ENCODE measurements around the gene CTDSPL2.
"Not testable (repeated sequence)": the region's sequence is repeated elsewhere in the genome, so short reads cannot be mapped to it uniquely, and the experiment has no call there.

Gene CTDSPL2

GRCh38 chr15:44426975-44427755 lies at the start of gene CTDSPL2:
Gene CTDSPL2, plus strand, starts transcription at chr15:44427629. Its CDS starts 31,386 bp downstream, at chr15:44459015.
- DNase-seq = peak; percentile 92

DNA sequence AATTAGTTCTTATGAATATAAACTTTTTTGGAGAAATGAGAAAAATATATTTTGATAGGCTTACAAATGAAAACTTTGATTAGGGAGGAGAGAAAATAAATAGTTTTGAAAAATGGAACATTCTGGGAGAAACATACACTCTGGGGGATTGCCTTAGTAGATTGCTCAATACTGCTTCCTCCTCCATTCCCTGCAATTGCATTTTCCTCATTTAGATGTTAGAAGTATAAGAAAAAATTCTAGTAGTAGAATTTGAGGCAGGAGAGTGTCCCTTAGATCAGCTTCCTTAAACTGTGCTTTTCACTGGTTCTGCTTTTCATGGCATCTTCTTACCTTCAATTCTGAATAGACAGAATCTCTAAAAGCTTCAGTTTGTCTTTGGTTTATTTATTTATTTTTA lies 46.2 kb upstream of the CTDSPL2 start:
- no peak for DNase-seq

- DNase-seq = no peak
Observed at GRCh38 chr15:44385344-44385942, 42.0 kb upstream of the CTDSPL2 start.

GRCh38 chr15:44394062-44394461 lies 33.4 kb upstream of the CTDSPL2 start:
- no peak for DNase-seq

- no peak for DNase-seq
Observed at GRCh38 chr15:44394562-44394961, 32.9 kb upstream of the CTDSPL2 start.

DNA sequence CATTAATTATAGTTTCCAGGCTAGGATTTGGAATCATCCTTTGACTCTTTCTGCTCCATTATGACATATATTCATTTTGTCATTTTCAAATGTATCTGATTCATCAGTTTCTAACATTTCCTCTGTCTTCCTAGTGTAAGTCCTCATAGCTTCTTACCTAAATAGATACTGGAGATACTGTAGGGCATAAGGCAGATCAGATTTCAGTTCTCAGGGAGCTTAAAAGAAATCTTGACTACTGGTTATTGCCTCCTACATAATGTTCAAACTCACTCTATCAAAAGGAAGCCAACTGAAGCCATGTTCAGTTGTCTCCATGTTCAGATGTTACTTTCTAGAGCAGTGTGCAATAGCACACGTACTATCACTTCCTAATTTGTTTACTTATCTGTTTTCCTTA lies 29.6 kb upstream of the CTDSPL2 start:
- no peak for DNase-seq

DNA sequence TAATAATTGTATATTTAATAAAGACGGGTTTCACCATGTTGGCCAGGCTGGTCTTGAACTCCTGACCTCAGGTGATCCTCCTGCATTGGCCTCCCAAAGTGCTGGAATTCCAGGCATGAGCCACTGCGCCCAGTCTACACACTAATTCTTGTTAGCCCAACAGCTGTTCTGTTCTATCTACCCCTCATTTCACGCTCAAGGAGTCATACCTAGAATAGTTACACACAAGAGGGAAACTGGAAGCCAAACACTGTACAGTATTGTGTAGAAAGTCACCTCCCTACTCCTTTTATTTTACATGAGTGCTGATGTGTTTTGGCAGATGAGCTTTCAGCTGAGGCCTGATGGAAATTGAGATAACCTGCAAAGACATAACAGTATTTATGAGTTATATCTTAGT lies 13.4 kb upstream of the CTDSPL2 start:
- no peak for DNase-seq

DNA sequence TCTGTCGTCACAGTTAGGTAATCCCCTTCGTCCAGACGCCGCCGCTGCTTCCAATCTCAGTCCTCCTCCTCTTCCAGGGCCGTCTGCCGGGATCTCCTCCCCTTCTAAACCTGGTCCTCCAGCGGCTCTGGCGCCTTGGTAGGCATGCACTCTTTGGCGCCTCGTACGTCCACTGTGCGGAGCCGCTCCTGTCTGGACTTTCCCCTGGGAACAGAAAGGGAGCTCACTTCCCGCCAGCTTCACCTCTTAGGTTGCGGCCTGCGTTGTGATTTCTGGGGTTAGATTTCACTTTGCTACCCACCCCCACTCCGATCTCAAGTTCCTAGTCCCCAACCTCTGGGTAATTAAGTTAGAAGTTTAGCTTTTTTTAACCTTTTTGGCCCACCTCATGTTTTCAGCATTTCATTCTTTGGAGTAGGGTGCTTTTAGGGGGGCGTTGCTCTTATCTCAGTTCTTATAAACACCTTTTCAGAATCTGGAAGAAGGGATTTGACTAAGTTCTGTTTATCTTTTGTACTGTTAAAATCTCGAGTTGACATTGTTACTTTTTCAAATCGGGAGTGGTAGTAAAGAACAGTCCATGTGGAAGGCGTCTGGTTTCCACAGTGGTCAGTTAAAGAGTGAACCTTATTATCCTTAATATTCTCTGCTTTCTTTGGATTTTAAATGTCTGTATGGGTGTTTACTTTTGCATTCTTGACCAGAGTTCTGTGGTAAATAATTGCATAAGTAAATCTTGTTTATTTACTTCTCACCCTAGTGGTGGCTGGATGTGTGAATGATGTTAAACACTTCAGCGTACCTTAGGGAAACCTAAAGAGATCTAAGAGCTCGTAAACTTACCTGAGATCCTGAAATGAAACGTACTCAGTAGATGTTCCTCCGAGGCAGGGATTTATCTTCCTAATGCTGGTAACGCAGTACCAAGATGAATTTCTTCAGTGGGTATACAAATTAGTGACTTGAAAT lies 611 bp downstream of the CTDSPL2 start:
- no peak for DNase-seq

DNA sequence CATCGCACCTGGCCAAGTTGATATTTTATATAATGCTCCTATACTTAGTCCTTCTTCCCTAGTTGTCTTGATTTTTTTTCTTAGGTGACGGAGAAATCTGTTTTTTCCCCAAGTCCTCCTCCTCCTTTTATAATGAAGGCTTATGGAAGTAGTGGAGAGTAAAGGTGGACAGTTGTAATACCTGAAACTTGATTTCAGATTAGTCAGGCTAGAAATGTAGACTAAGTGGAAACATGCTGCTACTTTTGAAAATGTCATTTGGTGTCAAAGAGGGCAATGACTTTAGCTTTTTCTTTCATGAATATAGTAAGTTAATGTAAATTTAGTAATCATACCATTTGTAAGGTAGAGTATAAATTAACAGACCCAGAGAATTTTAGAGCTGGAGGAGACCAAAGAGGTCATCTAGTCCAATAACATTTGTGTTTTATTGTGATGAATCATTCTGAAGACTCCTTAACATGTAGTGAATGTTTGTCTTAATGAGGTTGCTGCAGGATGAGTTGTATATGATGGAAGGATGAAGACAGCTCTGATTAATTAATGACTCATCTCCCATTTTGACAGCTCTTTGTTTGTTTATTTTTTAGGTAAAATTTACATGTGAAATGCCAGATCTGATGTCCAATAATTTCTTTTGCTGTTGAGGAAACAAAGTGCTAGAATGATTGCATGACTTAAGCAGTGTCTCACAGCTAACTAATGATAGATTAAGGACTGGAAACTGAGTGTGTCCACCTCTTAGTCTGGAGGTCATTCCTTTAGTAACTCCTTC lies 8.7 kb downstream of the CTDSPL2 start:
- DNase-seq = no peak

DNA sequence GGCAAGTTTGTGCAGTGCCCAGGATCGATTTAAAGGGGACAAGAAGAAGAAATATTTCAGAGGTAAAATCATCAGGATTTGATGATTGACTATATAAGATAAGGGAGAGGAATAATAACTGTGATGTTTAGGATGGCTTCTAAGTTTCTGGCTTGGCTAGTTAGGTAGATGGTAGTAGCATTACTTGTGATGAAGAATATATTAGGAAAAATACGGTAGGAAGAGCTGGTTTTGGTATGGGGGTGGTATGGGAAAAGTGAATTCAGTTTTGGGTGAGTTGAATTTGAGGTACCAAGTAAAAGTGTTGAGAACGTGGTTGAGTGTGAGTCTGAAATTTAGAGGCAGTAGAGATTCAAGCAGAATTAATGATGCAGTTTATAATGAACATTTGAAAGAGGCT lies 11.0 kb downstream of the CTDSPL2 start:
- DNase-seq = no peak

GRCh38 chr15:44441095-44441501 lies 13.7 kb downstream of the CTDSPL2 start:
- no peak for DNase-seq

- DNase-seq = no peak
Observed at GRCh38 chr15:44443515-44443914, 16.1 kb downstream of the CTDSPL2 start.

DNA sequence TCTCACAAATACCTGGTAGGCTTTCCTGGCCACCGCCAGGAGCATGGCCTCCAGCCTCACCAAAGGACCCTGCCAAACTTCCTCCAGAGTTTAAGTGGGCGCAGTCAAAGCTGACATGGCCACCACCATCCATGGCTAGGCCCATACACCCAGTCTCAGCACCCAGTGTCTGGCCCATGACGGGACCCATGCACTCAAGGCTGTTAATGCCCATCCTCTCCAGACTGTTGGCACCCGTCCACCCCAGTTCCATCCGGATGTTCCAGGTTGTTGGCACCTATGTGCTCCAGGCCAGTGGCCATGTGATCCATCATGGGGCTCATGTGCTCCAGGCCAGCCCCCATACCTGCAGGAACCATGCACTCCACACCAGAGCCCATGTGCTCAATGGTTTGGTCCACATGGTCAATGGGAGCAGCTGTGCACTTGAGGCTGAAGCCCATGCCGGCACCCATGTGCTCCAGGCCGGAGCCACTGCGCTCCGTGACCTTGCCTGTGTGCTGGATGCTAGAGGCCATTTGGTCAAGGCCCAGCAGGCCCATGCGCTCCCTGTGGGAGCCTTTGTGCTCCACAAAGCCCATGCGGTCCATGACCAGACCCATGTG lies 20.4 kb downstream of the CTDSPL2 start:
- DNase-seq = no peak

GRCh38 chr15:44450172-44450571 lies 22.7 kb downstream of the CTDSPL2 start:
- DNase-seq = no peak

DNA sequence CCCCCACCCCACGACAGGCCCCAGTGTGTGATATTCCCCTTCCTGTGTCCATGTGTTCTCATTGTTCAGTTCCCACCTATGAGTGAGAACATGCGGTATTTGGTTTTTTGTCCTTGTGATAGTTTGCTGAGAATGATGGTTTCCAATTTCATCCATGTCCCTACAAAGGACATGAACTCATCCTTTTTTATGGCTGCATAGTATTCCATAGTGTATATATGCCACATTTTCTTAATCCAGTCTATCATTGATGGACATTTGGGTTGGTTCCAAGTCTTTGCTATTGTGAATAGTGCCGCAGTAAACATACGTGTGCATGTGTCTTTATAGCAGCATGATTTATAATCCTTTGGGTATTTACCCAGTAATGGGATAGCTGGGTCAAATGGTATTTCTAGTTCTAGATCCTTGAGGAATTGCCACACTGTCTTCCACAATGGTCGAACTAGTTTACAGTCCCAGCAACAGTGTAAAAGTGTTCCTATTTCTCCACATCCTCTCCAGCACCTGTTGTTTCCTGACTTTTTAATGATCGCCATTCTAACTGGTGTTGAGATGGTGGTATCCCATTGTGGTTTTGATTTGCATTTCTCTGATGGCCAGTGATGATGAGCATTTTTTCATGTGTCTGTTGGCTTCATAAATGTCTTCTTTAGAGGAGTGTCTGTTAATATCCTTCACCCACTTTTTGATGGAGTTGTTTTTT lies 26.3 kb downstream of the CTDSPL2 start:
- not testable (repeated sequence) for DNase-seq

DNA sequence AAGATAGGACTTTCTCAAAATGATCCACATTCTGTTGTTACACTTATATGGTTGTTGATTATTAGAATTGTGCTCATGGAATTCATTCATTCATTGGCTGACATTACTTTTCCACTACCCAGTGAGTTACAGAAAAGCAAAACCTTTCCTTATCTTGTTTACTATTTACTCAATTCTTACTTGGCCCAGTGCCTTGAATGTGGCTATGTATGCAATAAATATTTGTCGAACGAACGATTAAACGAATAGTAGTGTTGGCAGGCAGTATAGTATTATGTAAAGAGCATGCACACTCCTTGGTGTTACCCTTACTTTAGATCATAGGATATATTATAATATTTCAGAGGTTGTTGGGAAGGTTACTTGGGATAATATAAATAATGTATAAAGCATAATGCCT lies 31.0 kb downstream of the CTDSPL2 start:
- DNase-seq = no peak

GRCh38 chr15:44468709-44469385 lies 41.4 kb downstream of the CTDSPL2 start:
- no peak for DNase-seq

DNA sequence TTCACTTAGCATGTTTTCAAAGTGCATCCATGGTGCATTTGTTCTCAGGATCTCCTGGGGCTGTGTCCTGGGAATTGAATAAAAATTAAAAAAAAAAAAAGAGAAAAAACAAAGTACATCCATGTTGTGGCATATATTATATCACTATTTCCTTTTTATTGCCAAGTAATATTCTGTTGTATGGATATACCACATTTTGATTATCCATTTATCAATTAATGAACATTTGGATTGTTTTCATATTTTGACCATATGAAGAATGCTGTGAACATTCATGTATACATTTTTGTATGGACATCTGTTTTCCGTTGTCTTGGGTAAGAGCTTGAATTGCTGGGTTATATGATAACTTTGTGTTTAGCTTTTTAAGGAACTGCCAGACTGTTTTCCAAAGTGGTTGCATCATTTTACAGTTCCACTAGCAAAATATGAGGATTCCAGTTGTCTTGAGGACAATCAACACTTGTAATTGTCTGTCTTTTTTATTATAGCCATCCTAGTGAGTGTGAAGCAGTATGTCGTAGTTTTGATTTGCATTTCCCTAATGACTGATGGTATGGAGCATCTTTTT lies 44.5 kb downstream of the CTDSPL2 start:
- no peak for DNase-seq

DNA sequence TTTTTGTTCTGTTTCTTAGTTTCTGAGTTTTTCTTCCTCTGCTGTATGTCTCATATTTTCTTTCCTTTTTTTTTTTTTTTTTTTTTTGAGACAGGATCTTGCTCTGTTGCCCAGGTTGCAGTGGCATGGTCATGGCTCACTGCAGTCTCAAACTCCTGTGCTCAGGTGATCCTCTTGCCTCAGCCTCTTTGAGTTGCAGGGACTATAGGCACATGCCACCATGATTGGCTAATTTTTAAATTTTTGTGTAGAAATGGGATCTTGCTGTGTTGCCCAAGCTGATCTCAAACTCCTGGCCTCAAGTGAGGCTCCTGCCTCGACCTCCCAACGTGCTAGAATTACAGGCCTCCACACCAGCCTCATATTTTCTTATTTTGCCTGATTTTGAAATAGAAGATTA lies 51.9 kb downstream of the CTDSPL2 start:
- DNase-seq = no peak

GRCh38 chr15:44482090-44482489 lies 54.7 kb downstream of the CTDSPL2 start:
- DNase-seq = no peak

DNA sequence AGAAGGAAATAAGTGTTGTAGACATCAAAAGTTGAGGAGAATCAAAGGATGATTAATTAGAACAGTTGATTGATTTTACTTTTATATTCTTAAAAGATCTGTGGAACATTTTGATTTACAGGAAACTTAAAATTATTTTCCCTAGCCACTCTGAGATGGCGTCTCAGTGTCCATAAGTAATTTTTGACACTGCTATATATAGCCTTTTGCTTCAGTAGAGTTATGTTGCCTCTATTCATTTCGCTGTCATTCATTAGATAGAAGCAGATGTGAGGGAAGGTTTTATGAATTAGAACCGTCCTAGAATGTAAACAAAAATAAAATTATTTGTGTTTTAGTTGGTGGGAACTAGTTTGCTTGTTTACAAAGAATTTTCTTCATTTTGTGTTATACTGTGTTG lies 58.5 kb downstream of the CTDSPL2 start:
- no peak for DNase-seq

Data from activated effector memory CD4-positive, alpha-beta T cell treated with Interleukin-2 at 50 U/mL for 16 hours (primary cell).